ENCODE measurements around the gene SMCO1. TPM values are rescaled to one million over a fixed set of nuclear protein-coding genes. Genes with fewer than 3 reads are reported as not detected.
"Not testable (repeated sequence)": the region's sequence is repeated elsewhere in the genome, so short reads cannot be mapped to it uniquely, and the experiment has no call there.

SMCO1 gene
- total and polyA plus RNA-seq, 8 donors, result not detected

DNA sequence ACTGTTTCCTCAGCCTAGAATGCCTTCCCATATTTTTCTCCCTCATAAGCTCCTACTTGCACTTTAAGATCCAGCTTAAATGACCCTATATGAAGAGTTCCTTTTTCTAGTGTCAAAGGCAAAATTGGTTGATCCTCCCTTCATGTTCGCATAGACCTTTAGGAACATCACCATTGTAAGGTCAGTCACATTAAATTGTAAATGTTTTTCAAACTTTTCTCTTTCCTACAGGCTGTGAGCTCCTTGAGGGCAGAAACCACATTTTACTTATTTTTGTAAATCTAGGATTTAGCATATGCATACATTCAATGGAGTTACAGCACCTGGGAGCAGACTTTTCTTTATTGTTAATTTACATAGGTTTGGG is 813 bp downstream of the SMCO1 start:
- 86 to 100% (median 97%) methylated on average over 1 of the region's 1 CpG for WGBS, 5 donors
- TF ChIP-seq, protein P1, sequence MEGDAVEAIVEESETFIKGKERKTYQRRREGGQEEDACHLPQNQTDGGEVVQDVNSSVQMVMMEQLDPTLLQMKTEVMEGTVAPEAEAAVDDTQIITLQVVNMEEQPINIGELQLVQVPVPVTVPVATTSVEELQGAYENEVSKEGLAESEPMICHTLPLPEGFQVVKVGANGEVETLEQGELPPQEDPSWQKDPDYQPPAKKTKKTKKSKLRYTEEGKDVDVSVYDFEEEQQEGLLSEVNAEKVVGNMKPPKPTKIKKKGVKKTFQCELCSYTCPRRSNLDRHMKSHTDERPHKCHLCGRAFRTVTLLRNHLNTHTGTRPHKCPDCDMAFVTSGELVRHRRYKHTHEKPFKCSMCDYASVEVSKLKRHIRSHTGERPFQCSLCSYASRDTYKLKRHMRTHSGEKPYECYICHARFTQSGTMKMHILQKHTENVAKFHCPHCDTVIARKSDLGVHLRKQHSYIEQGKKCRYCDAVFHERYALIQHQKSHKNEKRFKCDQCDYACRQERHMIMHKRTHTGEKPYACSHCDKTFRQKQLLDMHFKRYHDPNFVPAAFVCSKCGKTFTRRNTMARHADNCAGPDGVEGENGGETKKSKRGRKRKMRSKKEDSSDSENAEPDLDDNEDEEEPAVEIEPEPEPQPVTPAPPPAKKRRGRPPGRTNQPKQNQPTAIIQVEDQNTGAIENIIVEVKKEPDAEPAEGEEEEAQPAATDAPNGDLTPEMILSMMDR (IDR thresholded peaks at IDR 0.05), result no peak
- TF ChIP-seq POLR2AphosphoS5 (IDR thresholded peaks at IDR 0.05) (no peak), POLR2A (IDR thresholded peaks at IDR 0.05) (no peak)
- no peak overlapping the region for H3K27ac ChIP-seq
- no peak for DNase-seq
- intact Hi-C loops (cut with DNase I; ENCODE audit: low total_unique reads), result loop anchor here (10.0 kb wide), 1 partner anchor 260 kb away; no protein-coding TSS in a partner anchor
- no peak overlapping the region for H3K4me3 ChIP-seq
- H3K9me3 ChIP-seq, result peaks cover 7 to 28% (median 22%) of the 10 kb centered on the region in 4 donors
- H3K36me3 ChIP-seq, result no peaks in the 10 kb centered on the region
- H3K27me3 ChIP-seq, result no peaks in the 10 kb centered on the region
- no peaks in the 10 kb centered on the region for H3K4me1 ChIP-seq

DNA sequence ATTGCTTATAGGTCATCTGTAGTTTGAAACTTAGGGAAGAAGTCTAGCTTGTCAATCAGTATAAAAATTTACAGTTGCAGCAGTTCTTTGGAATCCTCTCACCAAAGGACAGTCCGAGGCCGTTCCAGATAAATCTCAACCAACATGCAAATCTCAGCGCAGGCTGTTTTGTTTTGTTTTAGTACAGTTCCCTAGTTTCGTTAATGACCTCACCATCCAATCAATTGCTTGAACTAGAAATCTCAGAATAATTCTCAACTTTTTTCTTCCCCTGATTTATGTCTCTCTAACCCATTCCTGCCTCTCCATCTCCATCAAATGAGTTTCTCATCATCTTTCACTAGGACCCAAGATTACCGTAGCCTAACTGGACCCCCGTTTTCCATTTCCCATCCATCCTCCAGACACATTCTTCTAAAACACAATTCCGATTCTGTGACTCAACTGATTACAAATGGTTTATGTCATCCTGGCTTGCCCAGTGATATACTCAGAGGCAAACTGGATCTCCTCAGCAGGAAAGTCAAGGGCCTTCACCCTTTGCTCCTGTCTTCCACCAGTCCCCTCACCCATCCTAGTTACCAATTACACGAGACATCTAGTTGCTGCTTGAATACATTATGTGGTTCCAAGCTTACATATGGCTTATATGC is 1.3 kb downstream of the SMCO1 start:
- H3K4me3 ChIP-seq, result no peak overlapping the region
- H3K27ac ChIP-seq, result no peak overlapping the region
- no peaks in the 10 kb centered on the region for H3K27me3 ChIP-seq
- 77 to 88% (median 83%) methylated on average over 8 of the region's 8 CpGs for WGBS, 5 donors
- H3K4me1 ChIP-seq, result no peaks in the 10 kb centered on the region
- TF ChIP-seq POLR2A (IDR thresholded peaks at IDR 0.05) (no peak), EP300 (IDR thresholded peaks at IDR 0.05) (no peak), POLR2AphosphoS5 (IDR thresholded peaks at IDR 0.05) (no peak)
- TF ChIP-seq, protein P1 (IDR thresholded peaks at IDR 0.05), result no peak
- H3K9me3 ChIP-seq, result peaks cover 2 to 23% (median 17%) of the 10 kb centered on the region in 4 donors
- no peak for DNase-seq
- intact Hi-C loops (cut with DNase I; ENCODE audit: low total_unique reads), result loop anchor here (10.0 kb wide), 1 partner anchor 259 kb away; no protein-coding TSS in a partner anchor
- no peaks in the 10 kb centered on the region for H3K36me3 ChIP-seq

DNA sequence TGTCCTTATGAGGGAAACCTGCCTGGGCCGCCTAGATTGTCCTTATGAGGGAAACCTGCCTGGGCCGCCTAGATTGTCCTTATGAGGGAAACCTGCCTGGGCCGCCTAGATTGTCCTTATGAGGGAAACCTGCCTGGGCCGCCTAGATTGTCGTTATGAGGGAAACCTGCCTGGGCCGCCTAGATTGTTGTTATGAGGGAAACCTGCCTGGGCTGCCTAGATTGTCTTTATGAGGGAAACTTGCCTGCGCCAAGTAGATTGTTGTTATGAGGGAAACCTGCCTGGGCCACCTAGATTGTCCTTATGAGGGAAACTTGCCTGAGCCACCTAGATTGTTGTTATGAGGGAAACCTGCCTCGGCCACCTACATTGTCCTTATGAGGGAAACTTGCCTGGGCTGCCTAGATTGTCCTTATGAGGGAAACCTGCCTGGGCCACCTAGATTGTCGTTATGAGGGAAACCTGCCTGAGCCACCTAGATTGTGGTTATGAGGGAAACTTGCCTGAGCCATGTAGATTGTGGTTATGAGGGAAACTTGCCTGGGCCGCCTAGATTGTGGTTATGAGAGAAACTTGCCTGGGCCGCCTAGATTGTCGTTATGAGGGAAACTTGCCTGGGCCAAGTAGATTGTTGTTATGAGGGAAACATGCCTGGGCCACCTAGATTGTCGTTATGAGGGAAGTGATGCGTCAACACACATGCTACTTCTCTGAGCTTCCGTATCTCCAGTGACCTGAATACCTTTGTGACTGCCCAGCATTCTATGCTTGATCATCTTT is 3.3 kb downstream of the SMCO1 start:
- intact Hi-C loops (cut with DNase I; ENCODE audit: low total_unique reads), result loop anchor here (10.0 kb wide), 1 partner anchor 257 kb away; no protein-coding TSS in a partner anchor
- not testable (repeated sequence) for H3K27me3 ChIP-seq, H3K9me3 ChIP-seq, H3K36me3 ChIP-seq, DNase-seq, H3K4me3 ChIP-seq, H3K4me1 ChIP-seq, H3K27ac ChIP-seq
- WGBS, 5 donors, result 80 to 91% (median 86%) methylated on average over 10 to 15 of the region's 15 CpGs

DNA sequence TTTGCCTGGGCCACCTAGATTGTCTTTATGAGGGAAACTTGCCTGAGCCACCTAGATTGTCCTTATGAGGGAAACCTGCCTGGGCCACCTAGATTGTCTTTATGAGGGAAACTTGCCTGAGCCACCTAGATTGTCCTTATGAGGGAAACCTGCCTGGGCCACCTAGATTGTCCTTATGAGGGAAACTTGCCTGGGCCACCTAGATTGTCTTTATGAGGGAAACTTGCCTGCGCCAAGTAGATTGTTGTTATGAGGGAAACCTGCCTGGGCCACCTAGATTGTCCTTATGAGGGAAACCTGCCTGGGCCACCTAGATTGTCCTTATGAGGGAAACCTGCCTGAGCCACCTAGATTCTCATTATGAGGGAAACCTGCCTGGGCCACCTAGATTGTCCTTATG is 4.0 kb downstream of the SMCO1 start:
- not testable (repeated sequence) for H3K4me1 ChIP-seq, H3K36me3 ChIP-seq, H3K27ac ChIP-seq, H3K9me3 ChIP-seq, DNase-seq, H3K4me3 ChIP-seq, H3K27me3 ChIP-seq
- intact Hi-C loops (cut with DNase I; ENCODE audit: low total_unique reads), result loop anchor here (10.0 kb wide), 1 partner anchor 256 kb away; no protein-coding TSS in a partner anchor
- WGBS, 5 donors, result 97 to 100% (median 100%) methylated on average over 1 of the region's 1 CpG

DNA sequence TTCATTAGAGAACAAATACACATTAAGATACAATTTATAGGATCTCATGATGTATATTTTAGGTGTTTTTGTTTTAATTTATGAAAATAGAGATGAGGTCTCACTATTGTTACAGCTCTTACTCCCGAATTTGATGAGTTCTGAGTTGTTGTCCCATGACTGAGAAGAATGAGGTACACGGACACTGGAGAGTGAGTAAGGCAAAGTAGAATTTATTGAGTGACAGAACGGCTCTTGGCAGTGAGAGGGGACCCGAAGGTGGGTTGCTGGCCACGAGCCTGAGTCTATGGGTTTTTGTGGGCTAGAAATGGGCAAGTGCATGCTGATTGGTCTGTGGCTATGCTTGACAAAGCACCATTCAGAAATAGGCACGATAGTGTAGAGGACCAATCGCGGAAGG is 8.5 kb downstream of the SMCO1 start:
- no peak for TF ChIP-seq POLR2AphosphoS5 (IDR thresholded peaks at IDR 0.05)
- TF ChIP-seq, protein P1 (IDR thresholded peaks at IDR 0.05), result no peak
- no peak for TF ChIP-seq EP300 (IDR thresholded peaks at IDR 0.05)
- no peak for TF ChIP-seq POLR2A (IDR thresholded peaks at IDR 0.05)
- Histone ChIP-seq H3K36me3 (no peaks in the 10 kb centered on the region), H3K9me3 (peaks cover 0 to 4% (median 0%) of the 10 kb centered on the region in 4 donors), H3K4me1 (peaks cover 0 to 8% (median 6%) of the 10 kb centered on the region in 4 donors), H3K4me3 (no peak overlapping the region), H3K27me3 (no peaks in the 10 kb centered on the region), H3K27ac (no peak overlapping the region)
- DNase-seq, result no peak
- intact Hi-C loops (cut with DNase I; ENCODE audit: low total_unique reads), result no loop called here
- 82 to 91% (median 88%) methylated on average over 8 of the region's 8 CpGs for WGBS, 5 donors

Measured in stomach (tissue), 9 donors.